Activated gamma-delta T cell (primary cell): ENCODE data around the gene SLC35E3.

Experiments
- DNase-seq: peaks from one replicate; lab custom pipeline; 2025; lab: John Stamatoyannopoulos, UW

The SLC35E3 gene

GRCh38 chr12:68771223-68771925 lies 25.4 kb downstream of the SLC35E3 start:
- DNase-seq: no peak

- no peak for DNase-seq
Measured at GRCh38 chr12:68772714-68773113, 26.7 kb downstream of the SLC35E3 start.

- DNase-seq: no peak
Measured at GRCh38 chr12:68773582-68773981, 27.6 kb downstream of the SLC35E3 start.

GRCh38 chr12:68775121-68775630 lies 29.2 kb downstream of the SLC35E3 start:
- DNase-seq: no peak

GRCh38 chr12:68776976-68777610 lies 31.1 kb downstream of the SLC35E3 start:
- no peak for DNase-seq

- DNase-seq: no peak
Measured at GRCh38 chr12:68779280-68779679, 33.3 kb downstream of the SLC35E3 start.

- no peak for DNase-seq
Measured at GRCh38 chr12:68780731-68781130, 34.8 kb downstream of the SLC35E3 start.

- DNase-seq: no peak
Measured at GRCh38 chr12:68781728-68782127, 35.8 kb downstream of the SLC35E3 start.

GRCh38 chr12:68784015-68784414 lies 38.0 kb downstream of the SLC35E3 start:
- DNase-seq: no peak

GRCh38 chr12:68785358-68785757 lies 39.4 kb downstream of the SLC35E3 start:
- DNase-seq: no peak

GRCh38 chr12:68785823-68786222 lies 39.8 kb downstream of the SLC35E3 start:
- no peak for DNase-seq

- no peak for DNase-seq
Measured at GRCh38 chr12:68786929-68787328, 41.0 kb downstream of the SLC35E3 start.

GRCh38 chr12:68788554-68789143 lies 42.7 kb downstream of the SLC35E3 start:
- no peak for DNase-seq

- no peak for DNase-seq
Measured at GRCh38 chr12:68789144-68789878, 43.3 kb downstream of the SLC35E3 start.

GRCh38 chr12:68790081-68790951 lies 44.3 kb downstream of the SLC35E3 start:
- no peak for DNase-seq

- DNase-seq: no peak
Measured at GRCh38 chr12:68790952-68791234, 44.9 kb downstream of the SLC35E3 start.

GRCh38 chr12:68791897-68792481 lies 46.0 kb downstream of the SLC35E3 start:
- DNase-seq: no peak

- no peak for DNase-seq
Measured at GRCh38 chr12:68792952-68793351, 47.0 kb downstream of the SLC35E3 start.

GRCh38 chr12:68793436-68793835 lies 47.5 kb downstream of the SLC35E3 start:
- DNase-seq: no peak

- no peak for DNase-seq
Measured at GRCh38 chr12:68793975-68794652, 48.1 kb downstream of the SLC35E3 start.
